ENCODE results near the gene CKMT1B.
"Not testable (repeated sequence)": the region's sequence is repeated elsewhere in the genome, so short reads cannot be mapped to it uniquely, and the experiment has no call there.

Gene CKMT1B

DNA sequence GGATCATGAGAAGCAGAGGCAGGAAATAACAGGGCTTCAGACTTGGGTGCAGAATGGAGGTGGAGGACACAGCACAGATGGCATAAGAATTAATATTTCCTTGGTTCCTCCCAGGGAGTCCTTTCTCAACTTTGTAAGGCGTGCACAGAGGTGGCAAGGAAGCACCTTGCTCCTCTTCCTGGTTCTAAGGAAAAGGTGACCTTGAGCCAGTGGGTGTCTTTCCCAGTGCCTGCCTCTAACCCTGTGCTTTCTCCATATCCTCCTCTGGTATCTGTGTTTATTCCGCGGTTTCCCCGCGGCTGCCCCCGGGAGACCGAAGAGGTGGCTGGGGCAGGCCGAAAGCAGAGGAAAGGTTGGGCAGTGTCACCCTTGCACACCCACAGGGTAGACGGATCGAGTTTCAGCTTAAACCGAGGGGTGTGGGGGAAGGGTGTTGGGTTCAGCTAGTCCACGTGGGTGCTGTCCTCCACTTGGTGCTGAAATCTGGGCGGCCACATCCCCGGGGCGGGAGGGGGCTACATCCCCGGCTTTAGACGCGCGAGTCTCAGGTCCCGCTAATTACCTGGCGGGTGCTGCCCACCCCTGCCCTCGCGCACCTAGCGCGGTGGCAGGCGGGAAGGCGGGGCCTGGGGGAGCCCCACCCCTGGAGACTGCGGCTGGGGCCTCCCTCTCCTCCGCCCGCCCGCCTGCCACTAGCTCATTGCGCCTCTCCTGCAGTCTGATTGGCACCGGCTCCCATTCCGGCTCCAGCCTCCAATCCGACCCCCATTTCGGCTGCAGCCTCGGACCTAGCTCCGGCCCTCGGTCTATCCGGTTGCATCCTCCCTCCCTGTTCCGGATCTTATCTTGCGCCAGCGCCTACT lies at the start of gene CKMT1B:
CKMT1B (plus strand) TSS at position 700 of the 863 bp plus-strand sequence. CDS start 192 bp downstream, outside the sequence.
- DNase-seq = not testable (repeated sequence)

DNA sequence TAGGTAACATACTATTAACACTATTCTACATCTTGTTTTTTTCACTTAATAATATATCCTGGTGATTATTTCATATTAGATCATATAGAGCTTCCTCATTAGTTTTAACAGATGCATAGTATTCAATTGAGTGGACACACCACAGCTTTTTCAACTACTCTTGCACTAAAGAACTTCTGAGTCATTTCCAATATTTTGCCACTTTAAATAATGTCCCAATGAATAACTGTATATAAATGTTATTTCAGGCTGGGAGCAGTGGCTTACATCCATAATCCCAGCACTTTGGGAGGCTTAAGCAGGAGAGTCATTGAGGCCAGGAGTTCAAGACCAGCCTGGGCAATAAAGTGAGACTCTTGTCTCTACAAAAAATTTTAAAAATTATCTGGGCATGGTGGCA lies 49.6 kb upstream of the CKMT1B start:
- no peak for DNase-seq

GRCh38 chr15:43545426-43545825 lies 48.4 kb upstream of the CKMT1B start:
- no peak for DNase-seq

DNA sequence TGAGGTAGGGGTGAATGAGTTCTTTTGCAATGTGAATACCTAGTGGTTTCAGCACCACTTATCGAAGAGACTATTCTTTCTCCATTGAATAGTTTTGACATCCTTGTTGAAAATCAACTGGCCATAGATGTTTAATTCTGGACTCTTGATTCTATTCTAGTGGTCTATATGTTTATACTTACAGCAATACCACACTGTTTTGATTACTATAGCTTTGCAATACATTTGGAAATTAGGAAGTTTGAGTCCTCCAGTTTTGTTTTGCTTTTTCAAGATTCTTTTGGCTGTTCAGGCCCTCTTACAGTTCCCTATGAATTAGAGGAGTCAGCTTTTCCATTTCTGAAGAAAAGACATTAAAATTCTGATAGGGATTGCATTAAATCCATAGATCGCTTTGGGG lies 46.3 kb upstream of the CKMT1B start:
- DNase-seq = no peak

DNA sequence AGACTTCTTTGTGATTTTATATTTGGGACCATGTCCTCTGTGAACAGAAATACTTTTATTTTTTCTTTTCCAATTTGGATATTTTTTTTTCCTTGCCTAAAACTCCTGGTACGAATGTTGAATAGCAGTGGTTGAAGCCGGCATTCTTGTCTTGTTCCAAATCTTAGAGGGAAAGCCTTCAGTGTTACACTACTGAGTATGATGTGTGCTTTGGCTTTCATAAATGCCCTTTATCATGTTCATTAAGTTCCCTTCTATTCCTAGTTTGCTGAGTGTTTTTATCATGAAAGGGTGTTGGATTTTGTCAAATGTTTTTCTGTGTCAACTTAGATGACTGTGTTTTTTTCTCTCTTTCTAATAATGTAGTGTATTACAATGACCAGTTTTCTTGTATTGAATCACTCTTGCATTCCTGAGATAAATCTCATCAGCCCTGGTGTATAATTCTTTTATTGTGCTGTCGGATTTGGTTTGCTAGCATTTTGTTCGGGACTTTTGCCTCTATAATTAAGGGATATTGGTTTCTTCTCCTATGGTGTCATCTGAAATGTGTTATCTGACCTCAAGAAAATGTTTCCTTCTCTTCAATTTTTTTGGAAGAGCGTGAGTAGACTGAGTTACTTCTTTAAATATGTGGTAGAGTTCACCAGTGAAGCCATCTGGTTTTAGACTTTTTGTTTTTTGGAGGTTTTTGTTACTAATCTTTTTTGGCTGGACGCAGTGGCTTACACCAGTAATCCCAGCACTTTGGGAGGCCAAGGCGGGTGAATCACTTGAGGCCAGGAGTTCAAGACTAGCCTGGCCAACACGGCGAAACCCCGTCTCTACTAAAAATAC lies 43.1 kb upstream of the CKMT1B start:
- no peak for DNase-seq

- no peak for DNase-seq
Observed at GRCh38 chr15:43552256-43552655, 41.6 kb upstream of the CKMT1B start.

GRCh38 chr15:43552986-43553385 lies 40.8 kb upstream of the CKMT1B start:
- DNase-seq = no peak

- DNase-seq = not testable (repeated sequence)
Observed at GRCh38 chr15:43562753-43563152, 31.1 kb upstream of the CKMT1B start.

GRCh38 chr15:43563793-43564192 lies 30.0 kb upstream of the CKMT1B start:
- DNase-seq = not testable (repeated sequence)

DNA sequence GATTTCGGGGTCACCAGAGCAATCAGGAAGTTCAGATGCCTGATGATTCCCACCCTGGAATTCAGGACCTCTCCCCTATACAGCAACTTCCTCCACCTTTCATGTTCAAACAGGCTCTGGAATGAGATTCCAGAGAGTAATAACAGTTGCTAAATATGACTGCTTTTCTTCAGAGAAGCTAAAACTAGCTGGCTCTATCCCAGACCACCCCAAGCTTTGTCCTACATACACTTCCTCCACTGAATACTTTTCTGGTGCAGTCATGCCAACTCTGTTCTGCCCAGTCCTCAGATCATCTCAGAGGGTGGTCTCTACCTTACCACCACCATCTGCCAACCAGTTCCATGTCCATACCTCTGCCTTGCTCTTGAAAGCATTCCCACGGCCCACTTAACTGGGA lies 27.2 kb upstream of the CKMT1B start:
- not testable (repeated sequence) for DNase-seq

GRCh38 chr15:43574607-43575006 lies 19.2 kb upstream of the CKMT1B start:
- not testable (repeated sequence) for DNase-seq

DNA sequence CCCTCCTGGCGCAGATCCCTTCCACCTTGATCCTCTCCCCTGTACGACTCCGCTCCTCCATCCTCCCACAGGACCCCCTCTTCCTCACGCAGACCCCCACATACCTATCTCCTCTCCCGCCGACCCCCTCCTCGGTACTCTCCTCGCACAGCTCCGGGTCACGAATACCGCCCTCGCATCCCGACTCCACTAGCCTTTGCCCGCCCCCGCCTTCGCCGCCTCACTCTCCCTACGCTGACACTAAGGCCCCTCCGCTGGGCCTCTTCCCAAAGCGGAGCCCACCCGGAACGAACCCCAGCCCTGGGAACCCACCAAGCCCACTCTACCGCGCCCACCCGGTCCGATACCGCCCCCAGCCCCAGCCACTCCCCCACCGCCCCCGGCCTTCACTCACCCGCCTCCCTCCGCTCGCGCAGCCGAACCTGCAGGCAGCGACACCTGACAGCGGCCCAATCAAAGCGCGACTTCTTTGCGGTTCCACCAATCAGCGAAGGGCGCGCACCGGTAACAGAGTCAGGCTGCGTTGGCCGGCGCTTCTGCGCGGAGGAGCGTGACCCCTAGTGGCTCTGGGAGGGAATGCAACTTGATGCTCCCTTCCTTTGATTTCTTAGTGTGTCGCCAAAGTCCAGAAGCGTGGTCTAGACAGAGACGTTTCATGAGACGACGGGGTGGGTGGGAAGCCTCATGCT lies 3.9 kb upstream of the CKMT1B start, which contains the start of gene PPIP5K1:
PPIP5K1 (minus strand) TSS at position 431 of the 689 bp plus-strand sequence. CDS start 5,704 bp downstream, outside the sequence.
- not testable (repeated sequence) for DNase-seq

- not testable (repeated sequence) for DNase-seq
Observed at GRCh38 chr15:43592841-43593240, 986 bp upstream of the CKMT1B start.

DNA sequence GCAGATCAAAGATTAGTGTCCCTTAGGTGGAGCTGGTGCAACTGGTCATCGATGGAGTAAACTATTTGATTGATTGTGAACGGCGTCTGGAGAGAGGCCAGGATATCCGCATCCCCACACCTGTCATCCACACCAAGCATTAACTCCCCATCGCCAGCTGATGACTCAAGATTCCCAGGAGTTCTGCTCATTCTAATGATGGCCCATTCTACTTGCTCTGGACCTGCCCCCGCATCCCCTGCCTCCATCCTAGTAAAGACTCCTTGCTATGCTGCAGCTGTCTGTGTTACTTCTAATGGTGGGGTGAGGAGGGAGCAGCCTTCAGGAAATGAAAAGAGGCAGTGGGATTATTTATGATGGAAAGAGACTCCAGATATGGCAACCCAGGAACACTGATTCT lies 5.3 kb downstream of the CKMT1B start:
- not testable (repeated sequence) for DNase-seq

- DNase-seq = not testable (repeated sequence)
Observed at GRCh38 chr15:43600200-43600599, 6.4 kb downstream of the CKMT1B start.

DNA sequence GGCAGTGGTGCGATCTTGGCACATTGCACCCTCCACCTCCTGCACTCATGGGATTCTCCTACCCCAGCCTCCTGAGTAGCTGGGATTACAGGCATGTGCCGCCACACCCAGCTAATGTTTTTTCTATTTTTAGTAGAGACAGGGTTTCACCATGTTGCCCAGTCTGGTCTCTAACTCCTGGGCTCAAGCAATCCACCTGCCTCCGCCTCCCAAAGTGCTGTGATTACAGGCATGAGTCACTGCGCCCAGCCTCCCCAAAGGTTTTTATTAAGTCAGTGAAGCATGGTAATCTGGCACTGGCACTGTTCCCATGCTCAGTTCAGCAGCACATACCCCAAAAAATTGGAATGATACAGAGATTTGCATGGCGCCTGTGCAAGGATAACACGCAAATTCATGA lies 8.4 kb downstream of the CKMT1B start:
- DNase-seq = not testable (repeated sequence)

DNA sequence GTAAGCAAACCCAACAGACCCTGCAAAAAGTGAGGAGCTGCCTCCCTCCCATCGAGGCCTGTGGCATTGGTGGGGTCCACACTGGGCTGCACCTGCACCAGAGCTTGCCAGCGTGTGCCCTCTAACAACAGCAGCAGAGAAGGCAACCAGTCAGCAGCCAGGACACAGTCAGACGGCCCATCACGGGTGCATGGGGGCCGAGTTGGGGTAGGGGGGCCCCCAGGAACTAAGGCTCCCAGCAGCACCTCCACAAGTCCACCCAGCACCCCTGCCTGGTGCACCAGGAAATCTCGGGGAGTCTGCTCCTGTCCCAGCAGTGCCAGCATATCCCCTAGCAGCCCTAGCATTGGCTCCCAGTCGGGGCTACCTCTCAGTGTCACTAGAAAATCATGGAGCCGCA lies 23.9 kb downstream of the CKMT1B start:
- not testable (repeated sequence) for DNase-seq

DNA sequence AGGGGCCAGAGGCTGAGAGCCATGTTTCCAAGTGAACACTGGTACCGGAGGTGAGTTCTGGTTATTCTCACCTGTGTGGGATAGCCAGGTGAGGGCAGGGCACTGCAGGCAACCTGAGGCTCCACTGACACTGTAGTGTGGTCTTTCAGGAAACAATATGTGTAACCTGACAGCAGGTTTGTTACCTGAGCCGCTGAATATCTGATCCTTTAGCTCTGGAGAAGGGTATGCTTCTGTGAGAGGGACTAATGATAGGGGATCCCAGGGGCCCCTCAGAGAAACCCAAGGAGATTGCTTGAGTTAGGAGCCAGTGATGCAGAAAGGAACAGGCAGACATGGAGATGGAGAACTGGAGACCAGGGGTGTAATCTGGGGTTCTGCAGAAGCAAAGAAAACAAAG lies 24.9 kb downstream of the CKMT1B start, which contains the start of gene STRC:
STRC (minus strand) TSS at position 101 of the 400 bp plus-strand sequence; CDS start at position 23, 78 bp downstream.
- DNase-seq = not testable (repeated sequence)

GRCh38 chr15:43622068-43622799 lies 28.4 kb downstream of the CKMT1B start:
- DNase-seq = not testable (repeated sequence)

- no peak for DNase-seq
Observed at GRCh38 chr15:43625106-43625505, 31.3 kb downstream of the CKMT1B start.

- DNase-seq = not testable (repeated sequence)
Observed at GRCh38 chr15:43626937-43627336, 33.1 kb downstream of the CKMT1B start.

Data from activated CD4-positive, alpha-beta T cell treated with anti-CD3 and anti-CD28 coated beads, Interleukin-10, Interleukin-2, amounts not matched to agents 100 ng/mL and 50 ng/mL, durations not matched to agents 16 hours and 8 hours (primary cell).